Caco-2 (cell line): ENCODE measurements around the gene TNRC18. TPM values are rescaled to one million over a fixed set of nuclear protein-coding genes. Genes with fewer than 3 reads are reported as not detected.
A peak's percentile ranks its signal among the peaks of the same experiment; 100 is the strongest.

Experiments used
- BruUV-seq: library from RNA; stranded (reverse); fragments of 400-500 nt; replicated peaks from 2 replicates; lab custom pipeline; 2021; lab: Mats Ljungman, UMichigan
- CTCF ChIA-PET: fragments of 300-600 bp; sonication (Branson Sonifier 250); formaldehyde crosslinking; loops from one replicate; lab custom pipeline; 2022; ENCODE audit warnings: antibody characterized with exemption; lab: Charles Lee
- POLR2A ChIA-PET: fragments of 300-600 bp; sonication (Branson Sonifier 250); formaldehyde crosslinking; loops from one replicate; lab custom pipeline; 2022; ENCODE audit warnings: antibody characterized with exemption; lab: Charles Lee
- DNase-seq, 2 experiments: peaks; one replicate each; pipeline versions ENCODE4 v3.0.0 to v3.0.0-alpha.2; 2020 to 2022
- H3K27me3 ChIP-seq: replicated peaks from 2 replicates; pipeline ENCODE4 v1.6.0; 2011; ENCODE audit warnings: low read length; ENCODE audit not compliant: control insufficient read depth, insufficient read depth
- H3K36me3 ChIP-seq: 2 replicates; pipeline ENCODE4 v1.5.1; 2011; ENCODE audit warnings: low read length; ENCODE audit not compliant: control insufficient read depth, insufficient read depth
- H3K4me1 ChIP-seq: fragments of 250-450 bp; sonication (Bioruptor Pico); 2 replicates; pipeline ENCODE4 v1.5.1; 2020; ENCODE audit warnings: mild to moderate bottlenecking
- H3K4me3 ChIP-seq: 2 replicates; pipeline ENCODE4 v1.5.1; 2011; ENCODE audit warnings: low read depth, mild to moderate bottlenecking, control low read depth, low read length
- H3K9me3 ChIP-seq: fragments of 250-450 bp; sonication (Bioruptor Pico); 2 replicates; pipeline ENCODE4 v1.5.1; 2020; ENCODE audit warnings: mild to moderate bottlenecking, moderate library complexity
- H3K27ac Mint-ChIP-seq: one replicate; pipeline ENCODE4 v1.8.0; 2022; ENCODE audit warnings: mixed read lengths; ENCODE audit not compliant: unreplicated experiment
- H3K27me3 Mint-ChIP-seq: one replicate; pipeline ENCODE4 v1.8.0; 2022; ENCODE audit warnings: mixed read lengths; ENCODE audit not compliant: insufficient read depth, unreplicated experiment
- H3K36me3 Mint-ChIP-seq: one replicate; pipeline ENCODE4 v1.8.0; 2022; ENCODE audit warnings: mild to moderate bottlenecking, mixed read lengths; ENCODE audit not compliant: insufficient read depth, unreplicated experiment
- H3K4me1 Mint-ChIP-seq: one replicate; pipeline ENCODE4 v1.8.0; 2022; ENCODE audit warnings: low read depth, mixed read lengths; ENCODE audit not compliant: unreplicated experiment
- H3K4me3 Mint-ChIP-seq: one replicate; pipeline ENCODE4 v1.8.0; 2022; ENCODE audit warnings: mild to moderate bottlenecking, moderate library complexity, mixed read lengths; ENCODE audit not compliant: unreplicated experiment
- H3K9me3 Mint-ChIP-seq: one replicate; pipeline ENCODE4 v1.8.0; 2022; ENCODE audit warnings: mixed read lengths; ENCODE audit not compliant: unreplicated experiment
- intact Hi-C: fragments of 100-400 bp; cut with micrococcal nuclease; formaldehyde crosslinking; loops from one replicate; pipeline ENCODE4 v1.10.0; 2022; ENCODE audit not compliant: unreplicated experiment
- total RNA-seq: library from RNA; stranded (reverse); gene quantifications from 2 replicates; pipeline ENCODE4 v1.2.3, GENCODE V29; 2022
- TF ChIP-seq, protein P1 (sequence below), 2 experiments: fragments of 200-600 bp in 1 of 2; IDR thresholded peaks; 1 replicate in 1 of 2; 2 replicates in 1 of 2; pipeline versions ENCODE4 v1.5.1 to v1.8.0; 2011 to 2022; ENCODE audit warnings: antibody characterized with exemption in 1 of 2, control low read depth in 1 of 2, inconsistent platforms in 1 of 2, low read depth in 1 of 2, low read length in 1 of 2, mild to moderate bottlenecking in 1 of 2, moderate library complexity in 1 of 2; ENCODE audit not compliant: insufficient read depth in 1 of 2, severe bottlenecking in 1 of 2, unreplicated experiment in 1 of 2

The TNRC18 gene
- total RNA-seq, 1 experiment from 2014 or later = 75.6 TPM

DNA sequence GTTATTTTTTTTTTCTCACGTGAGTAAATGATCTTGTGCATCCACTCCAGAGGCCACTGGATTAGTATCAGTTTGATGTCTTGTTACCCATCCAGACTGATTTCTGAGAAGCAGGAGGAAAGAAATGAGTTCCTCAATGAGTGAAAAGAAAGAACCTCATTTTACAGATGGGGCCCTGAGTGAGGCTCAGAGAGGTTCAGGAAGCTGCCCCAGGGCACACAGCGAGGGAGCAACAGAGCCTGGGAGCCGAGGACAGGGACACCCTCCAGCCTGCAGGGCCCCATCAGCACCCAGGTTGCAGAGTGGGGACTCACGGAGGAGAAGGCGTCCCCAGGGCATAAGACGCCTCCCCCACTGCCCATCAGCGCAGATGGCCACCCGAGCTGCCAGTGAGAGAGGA lies 30.9 kb upstream of the TNRC18 start:
- Mint-ChIP-seq H3K27ac (no peak overlapping the region), H3K4me3 (no peak overlapping the region), H3K4me1 (peaks cover 11% of the 10 kb centered on the region), H3K36me3 (peaks cover 22% of the 10 kb centered on the region), H3K9me3 (no peaks in the 10 kb centered on the region), H3K27me3 (no peaks in the 10 kb centered on the region)
- no peak for DNase-seq
- Histone ChIP-seq H3K9me3 (no peaks in the 10 kb centered on the region), H3K27me3 (no peaks in the 10 kb centered on the region), H3K4me1 (peaks cover 8% of the 10 kb centered on the region; the same call in 1 of the 2 replicates), H3K36me3 (no peaks in the 10 kb centered on the region), H3K4me3 (no peak overlapping the region)
- BruUV-seq = no TSS peak
- ChIA-PET CTCF (no interaction called here), POLR2A (no interaction called here)
- TF ChIP-seq, protein P1, sequence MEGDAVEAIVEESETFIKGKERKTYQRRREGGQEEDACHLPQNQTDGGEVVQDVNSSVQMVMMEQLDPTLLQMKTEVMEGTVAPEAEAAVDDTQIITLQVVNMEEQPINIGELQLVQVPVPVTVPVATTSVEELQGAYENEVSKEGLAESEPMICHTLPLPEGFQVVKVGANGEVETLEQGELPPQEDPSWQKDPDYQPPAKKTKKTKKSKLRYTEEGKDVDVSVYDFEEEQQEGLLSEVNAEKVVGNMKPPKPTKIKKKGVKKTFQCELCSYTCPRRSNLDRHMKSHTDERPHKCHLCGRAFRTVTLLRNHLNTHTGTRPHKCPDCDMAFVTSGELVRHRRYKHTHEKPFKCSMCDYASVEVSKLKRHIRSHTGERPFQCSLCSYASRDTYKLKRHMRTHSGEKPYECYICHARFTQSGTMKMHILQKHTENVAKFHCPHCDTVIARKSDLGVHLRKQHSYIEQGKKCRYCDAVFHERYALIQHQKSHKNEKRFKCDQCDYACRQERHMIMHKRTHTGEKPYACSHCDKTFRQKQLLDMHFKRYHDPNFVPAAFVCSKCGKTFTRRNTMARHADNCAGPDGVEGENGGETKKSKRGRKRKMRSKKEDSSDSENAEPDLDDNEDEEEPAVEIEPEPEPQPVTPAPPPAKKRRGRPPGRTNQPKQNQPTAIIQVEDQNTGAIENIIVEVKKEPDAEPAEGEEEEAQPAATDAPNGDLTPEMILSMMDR (IDR thresholded peaks at IDR 0.05; ENCODE audit: insufficient read depth in 1 of 2, low read depth in 1 of 2, low read length in 1 of 2, severe bottlenecking in 1 of 2, unreplicated experiment in 1 of 2) = no peak
- intact Hi-C loops = no loop called here

DNA sequence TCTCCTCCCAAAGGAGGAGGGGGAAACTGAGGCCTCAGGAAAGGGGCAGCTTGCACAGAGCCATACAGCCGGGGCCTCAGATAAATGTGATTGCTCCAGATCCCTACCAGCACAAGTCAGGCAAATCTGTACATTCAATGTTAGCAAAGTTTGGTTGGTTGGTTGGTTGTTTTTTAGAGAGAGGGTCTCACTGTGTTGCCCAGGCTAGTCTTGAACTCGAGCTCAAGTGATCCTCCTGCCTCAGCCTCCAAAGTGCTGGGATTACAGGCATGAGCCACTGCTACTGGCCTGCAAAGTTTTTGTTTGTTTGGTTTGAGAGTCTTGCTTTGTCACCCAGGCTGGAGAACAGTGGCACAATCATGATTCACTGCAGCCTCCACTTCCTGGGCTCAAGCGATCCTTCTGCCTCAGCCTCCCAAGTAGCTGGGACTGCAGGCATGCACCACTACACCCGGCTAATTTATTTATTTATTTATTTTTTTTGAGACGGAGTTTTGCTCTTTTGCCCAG lies 30.0 kb upstream of the TNRC18 start:
- peaks cover 26% of the 10 kb centered on the region for H3K36me3 Mint-ChIP-seq
- TF ChIP-seq, protein P1 (IDR thresholded peaks at IDR 0.05; ENCODE audit: insufficient read depth in 1 of 2, low read depth in 1 of 2, low read length in 1 of 2, severe bottlenecking in 1 of 2, unreplicated experiment in 1 of 2) = no peak
- Histone ChIP-seq H3K36me3 (no peaks in the 10 kb centered on the region), H3K27me3 (no peaks in the 10 kb centered on the region), H3K9me3 (no peaks in the 10 kb centered on the region), H3K4me3 (no peak overlapping the region), H3K4me1 (peaks cover 8% of the 10 kb centered on the region; the same call in 1 of the 2 replicates)
- H3K4me3 Mint-ChIP-seq = no peak overlapping the region
- no peak for DNase-seq
- no peaks in the 10 kb centered on the region for H3K27me3 Mint-ChIP-seq
- no TSS peak for BruUV-seq
- POLR2A ChIA-PET = no interaction called here
- H3K9me3 Mint-ChIP-seq = no peaks in the 10 kb centered on the region
- peaks cover 11% of the 10 kb centered on the region for H3K4me1 Mint-ChIP-seq
- no peak overlapping the region for H3K27ac Mint-ChIP-seq
- CTCF ChIA-PET = no interaction called here
- intact Hi-C loops = no loop called here

DNA sequence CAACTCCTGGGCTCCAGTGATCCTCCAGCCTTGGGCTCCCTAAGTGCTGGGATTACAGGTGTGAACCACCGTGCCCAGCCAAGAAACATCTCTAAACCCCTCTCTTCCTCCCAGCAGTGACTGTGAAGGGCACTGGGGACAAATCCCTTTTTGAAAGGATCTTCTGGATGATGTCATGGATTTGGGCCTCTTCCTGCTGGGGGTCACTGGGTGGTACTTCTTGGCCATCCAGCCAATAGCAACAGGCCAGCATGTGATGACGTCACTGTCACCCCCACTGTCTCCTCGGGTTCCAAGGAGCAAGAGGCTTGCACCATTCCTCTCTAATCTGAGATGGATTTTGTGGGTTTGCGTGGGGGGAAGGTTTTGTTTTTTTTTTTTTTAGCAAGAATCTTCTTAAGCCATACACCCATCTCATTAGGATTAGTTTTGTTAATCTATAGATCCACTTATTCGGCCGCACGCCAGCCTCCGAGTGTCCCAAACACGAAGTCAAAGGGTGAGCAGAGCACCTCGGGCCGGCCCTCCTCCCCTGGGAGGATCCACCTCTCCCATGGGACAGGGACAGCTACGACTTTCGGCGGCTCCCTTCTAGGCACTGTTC lies 29.4 kb upstream of the TNRC18 start:
- no peak overlapping the region for H3K4me3 Mint-ChIP-seq
- peaks cover 8% of the 10 kb centered on the region; the same call in 1 of the 2 replicates for H3K4me1 ChIP-seq
- H3K9me3 Mint-ChIP-seq = no peaks in the 10 kb centered on the region
- intact Hi-C loops = no loop called here
- no peaks in the 10 kb centered on the region for H3K9me3 ChIP-seq
- H3K36me3 Mint-ChIP-seq = peaks cover 29% of the 10 kb centered on the region
- no peaks in the 10 kb centered on the region for H3K27me3 Mint-ChIP-seq
- peaks cover 11% of the 10 kb centered on the region for H3K4me1 Mint-ChIP-seq
- BruUV-seq = no TSS peak
- ChIA-PET CTCF (interaction anchor here (0.5 kb wide), 1 partner anchor 56 kb away, joined by 3 read pairs; no protein-coding TSS in a partner anchor), POLR2A (no interaction called here)
- peak overlapping the region; percentile 7 for H3K27ac Mint-ChIP-seq
- no peak overlapping the region for H3K4me3 ChIP-seq
- no peaks in the 10 kb centered on the region for H3K27me3 ChIP-seq
- DNase-seq = no peak
- TF ChIP-seq, protein P1 (IDR thresholded peaks at IDR 0.05; ENCODE audit: insufficient read depth in 1 of 2, low read depth in 1 of 2, low read length in 1 of 2, severe bottlenecking in 1 of 2, unreplicated experiment in 1 of 2) = no peak
- H3K36me3 ChIP-seq = no peaks in the 10 kb centered on the region
